ENCODE measurements around the gene NUP210L.

The NUP210L gene

GRCh38 chr1:154091706-154092105 lies 63.2 kb downstream of the NUP210L start:
- TF ChIP-seq CTCF (IDR thresholded peaks at IDR 0.05) = no peak

- TF ChIP-seq CTCF (IDR thresholded peaks at IDR 0.05) = no peak
Measured at GRCh38 chr1:154087574-154087973, 67.3 kb downstream of the NUP210L start.

GRCh38 chr1:154081386-154082126 lies 73.3 kb downstream of the NUP210L start:
- TF ChIP-seq CTCF (IDR thresholded peaks at IDR 0.05) = no peak

- TF ChIP-seq CTCF (IDR thresholded peaks at IDR 0.05) = no peak
Measured at GRCh38 chr1:154076413-154076812, 78.5 kb downstream of the NUP210L start.

- no peak for TF ChIP-seq CTCF (IDR thresholded peaks at IDR 0.05)
Measured at GRCh38 chr1:154075746-154076145, 79.1 kb downstream of the NUP210L start.

GRCh38 chr1:154062309-154062708 lies 92.6 kb downstream of the NUP210L start:
- no peak for TF ChIP-seq CTCF (IDR thresholded peaks at IDR 0.05)

GRCh38 chr1:154019940-154020339 lies 134.9 kb downstream of the NUP210L start:
- TF ChIP-seq CTCF (IDR thresholded peaks at IDR 0.05) = no peak

GRCh38 chr1:154019269-154019668 lies 135.6 kb downstream of the NUP210L start:
- TF ChIP-seq CTCF (IDR thresholded peaks at IDR 0.05) = no peak

Data from LNCAP (cell line).